ENCODE measurements around the gene CINP.

The CINP gene

GRCh38 chr14:102362545-102363181 lies at the start of gene CINP, which contains the start of gene TECPR2:
CINP (minus strand) TSS chr14:102362890; CDS start chr14:102362851, 39 bp downstream.
TECPR2 (plus strand) TSS chr14:102362941; CDS start chr14:102376722, 13,781 bp downstream.
- DNase-seq, result peak; percentile 88

DNA sequence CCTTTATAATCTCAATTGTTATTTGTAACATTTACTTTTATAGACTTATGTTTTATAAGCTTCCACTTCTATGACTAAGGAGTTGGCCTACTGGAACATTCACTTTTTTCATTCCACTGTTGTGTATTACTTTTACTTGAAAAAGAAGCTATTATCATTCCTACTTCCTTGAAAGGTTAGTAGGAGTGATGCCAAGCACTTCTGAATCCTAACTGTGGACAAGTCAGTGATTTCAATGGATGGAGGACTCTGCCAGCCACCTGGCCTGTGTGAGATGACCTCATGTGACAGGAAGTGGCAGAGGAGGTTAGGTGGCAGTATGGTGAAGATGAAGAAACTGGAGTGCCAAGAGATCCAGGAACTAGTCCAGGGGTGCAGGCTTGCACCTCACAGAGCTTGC lies 46.0 kb upstream of the CINP start:
- no peak for DNase-seq

- no peak for DNase-seq
These were observed 44.6 kb upstream of the CINP start for GRCh38 chr14:102407258-102407657.

GRCh38 chr14:102403028-102403427 lies 40.3 kb upstream of the CINP start:
- DNase-seq, result no peak

DNA sequence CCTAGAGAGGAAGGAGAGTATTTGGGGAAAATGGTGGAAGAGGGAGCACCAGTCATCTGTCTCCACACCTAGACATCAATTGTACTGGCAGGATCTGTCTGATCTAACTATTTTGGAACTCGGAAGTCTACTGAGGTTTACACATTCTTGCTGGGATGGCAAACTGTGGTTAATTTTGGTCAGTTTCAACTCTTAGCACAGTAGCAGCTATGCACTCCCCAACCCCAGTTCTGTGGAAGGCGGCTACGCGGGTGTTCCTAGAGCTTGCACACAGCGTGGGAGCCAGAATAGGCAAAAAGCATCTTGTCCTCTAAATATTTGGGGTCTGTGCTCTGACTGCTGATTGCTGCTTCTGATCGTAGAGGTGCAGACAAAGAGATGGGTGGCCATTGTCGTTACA lies 33.8 kb upstream of the CINP start:
- DNase-seq, result no peak

DNA sequence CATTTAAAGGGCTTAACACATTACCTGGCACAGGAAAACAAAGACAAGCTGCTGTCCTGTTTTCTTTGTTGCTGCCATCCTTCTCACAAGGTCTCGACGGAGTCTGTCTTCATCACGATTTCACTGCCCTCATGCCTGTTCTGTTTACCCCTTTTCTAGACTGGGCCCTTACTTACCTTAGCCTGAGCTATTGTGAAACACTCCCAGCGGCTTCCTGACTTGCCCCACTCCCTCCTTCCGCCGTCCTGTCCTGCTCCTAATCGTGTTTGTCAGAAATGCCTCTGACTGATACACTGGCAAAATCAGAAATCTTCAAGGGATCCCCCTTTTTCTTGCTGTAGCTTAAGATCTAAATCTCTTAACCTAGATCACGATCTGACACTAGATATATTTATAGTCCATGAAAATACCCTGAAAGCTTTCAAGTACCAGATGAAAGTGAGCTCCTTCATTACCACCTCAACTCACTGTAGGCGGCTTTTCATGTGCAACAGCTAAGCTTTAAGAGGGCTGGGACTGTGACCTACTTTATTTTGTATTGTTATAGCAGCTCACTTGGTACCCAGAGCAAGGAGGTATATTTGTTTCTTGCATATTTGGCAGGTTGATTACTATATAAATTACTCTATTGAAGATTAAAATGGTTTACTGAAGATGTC lies 32.2 kb upstream of the CINP start:
- DNase-seq, result no peak

GRCh38 chr14:102392506-102392905 lies 29.8 kb upstream of the CINP start:
- DNase-seq, result no peak

- no peak for DNase-seq
These were observed 27.6 kb upstream of the CINP start for GRCh38 chr14:102390064-102390855.

- DNase-seq, result no peak
These were observed 26.6 kb upstream of the CINP start for GRCh38 chr14:102389246-102389645.

GRCh38 chr14:102387086-102387485 lies 24.4 kb upstream of the CINP start:
- DNase-seq, result no peak

DNA sequence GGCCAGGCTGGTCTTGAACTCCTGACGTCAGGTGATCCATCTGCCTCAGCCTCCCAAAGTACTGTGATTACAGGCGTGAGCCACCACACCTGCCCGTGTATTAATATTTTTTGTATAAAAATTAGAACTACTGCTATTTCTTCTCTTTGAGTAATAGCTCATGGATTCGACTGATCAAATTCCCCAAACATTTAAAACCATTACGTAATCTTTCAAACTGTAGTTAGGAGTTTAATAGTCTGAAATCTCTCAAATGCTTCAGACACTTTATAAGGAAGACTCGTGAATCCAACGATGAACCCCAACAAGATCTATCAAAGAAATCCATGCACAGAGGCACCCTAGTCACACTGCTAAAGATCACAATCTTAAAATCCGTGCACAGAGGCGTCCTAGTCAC lies 16.1 kb upstream of the CINP start:
- no peak for DNase-seq

GRCh38 chr14:102377696-102378095 lies 15.0 kb upstream of the CINP start:
- DNase-seq, result no peak

DNA sequence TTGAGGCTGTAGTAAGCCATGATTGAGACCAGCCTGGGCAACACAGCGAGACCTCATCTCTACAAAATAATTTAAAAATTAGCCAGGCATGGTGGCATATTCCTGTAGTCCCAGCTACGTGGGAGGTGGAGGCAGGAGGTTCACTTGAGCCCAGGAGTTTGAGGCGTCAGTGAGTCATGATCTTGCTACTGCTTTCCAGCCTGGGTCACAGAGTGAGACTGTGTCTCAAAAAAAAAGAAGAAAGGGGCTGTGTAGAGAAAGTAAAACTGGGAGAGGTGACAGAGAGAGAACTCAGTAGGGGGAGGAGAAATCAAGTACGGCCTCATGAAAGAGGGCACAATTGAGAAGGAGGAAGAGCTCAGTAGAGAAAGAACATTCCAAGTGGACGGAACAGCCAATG lies 12.4 kb upstream of the CINP start:
- no peak for DNase-seq

DNA sequence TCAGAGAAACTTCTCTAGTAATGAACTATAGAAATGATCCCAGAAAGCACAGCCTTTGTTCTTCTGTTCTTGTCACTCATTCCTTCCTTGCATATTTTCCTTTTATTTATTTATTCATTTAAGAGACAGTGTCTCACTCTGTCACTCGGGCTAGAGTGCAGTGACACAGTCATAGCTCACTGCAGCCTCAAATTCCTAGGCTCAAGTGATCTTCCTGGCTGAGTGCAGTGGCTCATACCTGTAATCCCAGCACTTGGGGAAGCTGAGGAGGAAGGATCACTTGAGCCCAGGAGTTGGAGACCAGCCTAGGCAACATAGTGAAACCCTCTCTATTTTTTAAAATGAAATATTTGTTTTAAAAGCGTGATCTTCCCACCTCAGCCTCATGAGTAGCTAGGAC lies 11.6 kb upstream of the CINP start:
- DNase-seq, result no peak

DNA sequence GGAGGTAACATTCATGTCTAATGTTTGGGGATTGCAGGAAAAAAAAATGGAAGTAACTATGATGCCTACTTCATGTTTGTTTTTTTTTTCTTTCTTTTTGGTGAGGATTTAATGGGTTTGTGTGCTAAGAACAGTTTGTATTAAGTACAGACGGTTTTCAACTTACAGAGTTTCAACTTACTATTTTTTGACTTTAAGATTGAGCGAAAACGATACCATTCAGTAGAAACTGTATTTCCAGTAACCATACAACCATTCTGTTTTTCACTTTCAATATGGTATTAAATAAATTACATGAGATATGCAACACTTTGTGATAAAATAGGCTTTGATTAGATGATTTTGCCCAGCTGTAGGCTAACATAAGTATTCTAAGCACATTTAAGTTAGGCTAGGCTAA lies 10.4 kb upstream of the CINP start:
- DNase-seq, result no peak

GRCh38 chr14:102371361-102371760 lies 8.7 kb upstream of the CINP start:
- DNase-seq, result no peak

- DNase-seq, result no peak
These were observed 7.7 kb upstream of the CINP start for GRCh38 chr14:102370305-102370809.

DNA sequence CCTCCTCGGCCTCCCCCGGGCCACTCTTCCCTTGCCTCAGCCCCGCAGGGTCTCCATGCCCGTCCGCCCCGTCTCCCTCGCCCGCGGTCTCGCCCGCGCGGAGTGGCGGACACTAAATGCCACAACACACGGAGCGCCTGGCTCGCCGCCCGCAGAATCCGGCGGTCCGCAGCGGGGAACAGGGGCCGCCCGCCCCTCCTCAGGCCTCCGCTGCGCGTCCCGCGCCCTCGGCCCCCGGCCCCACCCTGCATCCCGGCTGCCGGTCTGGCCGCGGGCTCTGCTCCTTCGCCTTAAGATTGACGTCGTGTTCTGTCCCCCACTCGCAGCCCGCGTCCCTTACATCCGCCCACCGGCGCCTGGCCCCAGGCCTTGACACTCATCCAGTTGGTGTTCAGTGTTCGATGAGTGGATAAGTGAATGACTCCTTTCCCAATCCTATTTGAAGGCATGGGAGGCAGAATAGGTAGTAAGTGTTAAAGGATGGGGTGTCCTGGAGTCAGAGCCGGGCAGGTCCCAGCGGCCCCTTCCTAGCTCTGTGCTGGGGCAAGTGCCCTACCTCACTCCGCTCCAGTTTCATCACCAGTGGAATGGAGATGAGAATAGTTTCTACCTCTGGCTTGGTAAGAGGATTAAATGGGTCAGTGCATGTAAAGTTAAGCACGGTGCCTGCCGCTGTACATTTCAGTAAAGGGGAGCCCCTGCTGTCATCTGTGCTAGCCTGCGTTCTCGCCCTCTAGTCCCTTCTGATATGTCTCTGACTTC lies 673 bp upstream of the CINP start:
- DNase-seq, result no peak

GRCh38 chr14:102362084-102362483 lies 606 bp downstream of the CINP start:
- no peak for DNase-seq

- no peak for DNase-seq
These were observed 2.3 kb downstream of the CINP start for GRCh38 chr14:102360388-102360787.

DNA sequence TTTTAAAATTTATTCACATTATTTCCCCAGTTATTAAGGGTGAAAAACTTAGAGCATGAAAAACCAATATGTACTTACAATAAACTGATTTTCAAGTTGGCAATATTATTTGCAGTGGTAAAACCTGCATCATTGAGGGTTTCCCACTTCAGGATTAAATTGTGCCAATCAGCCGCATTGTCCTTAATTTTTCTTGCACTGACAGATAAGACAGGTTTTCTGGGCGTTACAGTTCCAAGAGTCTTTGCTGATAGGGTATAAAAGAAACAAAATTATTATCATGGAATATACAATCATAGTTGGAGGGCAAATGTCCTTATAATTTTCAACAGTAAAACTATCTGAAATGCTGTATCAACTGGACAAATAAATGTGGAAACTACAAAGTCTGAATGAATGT lies 3.3 kb downstream of the CINP start:
- DNase-seq, result no peak

GRCh38 chr14:102356280-102356679 lies 6.4 kb downstream of the CINP start:
- DNase-seq, result no peak

DNA sequence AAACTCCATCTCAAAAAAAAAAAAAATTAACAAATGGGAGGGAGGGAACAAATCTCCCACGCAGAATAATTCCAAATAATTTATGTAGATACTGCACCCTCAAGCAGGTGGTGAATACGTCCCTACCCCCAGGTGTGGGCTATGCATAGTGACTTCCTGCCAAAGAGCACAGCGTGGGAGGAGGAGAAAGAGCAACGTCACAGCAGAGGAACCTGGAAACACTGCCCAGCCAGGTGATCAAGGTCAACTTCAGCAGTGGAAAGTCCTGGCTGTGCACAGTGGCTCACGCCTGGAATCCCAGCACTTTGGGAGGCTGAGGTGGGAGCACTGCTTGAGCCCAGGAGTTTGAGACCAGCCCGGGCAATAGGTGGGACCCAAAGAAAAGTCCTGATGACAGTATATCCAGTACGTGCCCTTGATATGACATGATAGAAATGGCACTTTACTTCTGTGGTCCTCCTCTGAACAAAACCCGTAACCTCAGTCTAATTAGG lies 9.5 kb downstream of the CINP start:
- no peak for DNase-seq

Data from 8988T (cell line).